Keratinocyte (primary cell): ENCODE data around the gene CRTC2. TPM values are rescaled to one million over a fixed set of nuclear protein-coding genes. Genes with fewer than 3 reads are reported as not detected.

Experiments used
- DNase-seq: peaks from one replicate; pipeline ENCODE4 v3.0.0-alpha.2; 2011; ENCODE audit warnings: low read depth, missing footprints, low spot score
- FAIRE-seq: peaks from 2 replicates; lab custom pipeline; 2011; peaks lifted over from hg19 to GRCh38; lab: Jason Lieb, UNC
- H2AFZ ChIP-seq: 2 replicates; pipeline ENCODE4 v1.6.0; 2012; ENCODE audit warnings: low read length, control low read depth, inconsistent platforms; ENCODE audit not compliant: control insufficient read depth
- H3K27ac ChIP-seq: 2 replicates; pipeline ENCODE4 v1.5.1; 2011; ENCODE audit warnings: low read length; ENCODE audit not compliant: control insufficient read depth, insufficient read depth
- H3K27me3 ChIP-seq: 3 replicates; pipeline ENCODE4 v1.6.0; 2011; ENCODE audit warnings: low read length; ENCODE audit not compliant: control insufficient read depth, insufficient read depth; ENCODE audit errors: extremely low read depth
- H3K36me3 ChIP-seq, 2 experiments: 2 replicates in 1 of 2; 3 replicates in 1 of 2; pipeline ENCODE4 v1.5.1; 2011; ENCODE audit warnings: low read length in 2 of 2, mild to moderate bottlenecking in 1 of 2; ENCODE audit not compliant: control insufficient read depth in 2 of 2, insufficient read depth in 2 of 2; ENCODE audit errors: extremely low read depth in 1 of 2
- H3K4me1 ChIP-seq: 3 replicates; pipeline ENCODE4 v1.5.1; 2011; ENCODE audit warnings: low read length; ENCODE audit not compliant: control insufficient read depth, insufficient read depth; ENCODE audit errors: extremely low read depth
- H3K4me2 ChIP-seq: 3 replicates; pipeline ENCODE4 v1.6.0; 2011; ENCODE audit warnings: low read depth, low read length; ENCODE audit not compliant: control insufficient read depth, insufficient read depth; ENCODE audit errors: extremely low read depth
- H3K4me3 ChIP-seq, 3 experiments: fragments of 200-600 bp in 1 of 3; sonication (generic) in 1 of 3; 2 replicates in 2 of 3; 3 replicates in 1 of 3; pipeline ENCODE4 v1.5.1; 2011 to 2016; ENCODE audit warnings: low read length in 3 of 3, mild to moderate bottlenecking in 3 of 3, control low read depth in 2 of 3, inconsistent platforms in 1 of 3, low read depth in 1 of 3, mixed read lengths in 1 of 3, mixed run types in 1 of 3, moderate library complexity in 1 of 3; ENCODE audit not compliant: control insufficient read depth in 2 of 3, insufficient read depth in 2 of 3; ENCODE audit errors: extremely low read depth in 1 of 3
- H3K79me2 ChIP-seq: 2 replicates; pipeline ENCODE4 v1.6.0; 2012; ENCODE audit warnings: low read length; ENCODE audit not compliant: control insufficient read depth, insufficient read depth
- H3K9ac ChIP-seq: 3 replicates; pipeline ENCODE4 v1.6.0; 2011; ENCODE audit warnings: low read length; ENCODE audit not compliant: control insufficient read depth, insufficient read depth; ENCODE audit errors: extremely low read depth
- H3K9me1 ChIP-seq: 3 replicates; pipeline ENCODE4 v1.6.0; 2011; ENCODE audit warnings: low read length; ENCODE audit not compliant: control insufficient read depth, insufficient read depth; ENCODE audit errors: extremely low read depth
- H3K9me3 ChIP-seq: 2 replicates; pipeline ENCODE4 v1.5.1; 2012; ENCODE audit warnings: low read depth, low read length; ENCODE audit not compliant: control insufficient read depth
- H4K20me1 ChIP-seq: 3 replicates; pipeline ENCODE4 v1.6.0; 2011; ENCODE audit warnings: low read length; ENCODE audit not compliant: control insufficient read depth, insufficient read depth; ENCODE audit errors: extremely low read depth
- EZH2 ChIP-seq: IDR thresholded peaks from one replicate; pipeline ENCODE4 v1.6.1; 2012; ENCODE audit warnings: inconsistent platforms, mild to moderate bottlenecking, low read length, moderate library complexity
- dilution Hi-C: fragments of 300-500 bp; cut with MboI; formaldehyde crosslinking; loops from one replicate; pipeline ENCODE4 v1.7.0; 2020; ENCODE audit warnings: low sequenced_read_pairs; ENCODE audit not compliant: extremely low pct_ligation_motif_present
- polyA plus RNA-seq, 5 experiments: library from polyadenylated mRNA; depleted of rRNA in 3 of 5; stranded (reverse) in 3 of 5; stranded (forward) in 1 of 5; unstranded in 1 of 5; fragments of >200 nt; gene quantifications; 1 replicate in 1 of 5; 2 replicates in 3 of 5; 3 replicates in 1 of 5; pipeline versions ENCODE4 v1.2.1 to v1.2.3, GENCODE V29; 2011 to 2012; ENCODE audit warnings: missing spikeins in 2 of 5, low read depth in 1 of 5, low replicate concordance in 1 of 5
- TF ChIP-seq, protein P1 (sequence below), 3 experiments: IDR thresholded peaks in 1 of 3; conservative IDR thresholded peaks in 1 of 3; optimal IDR thresholded peaks in 1 of 3; 2 replicates in 2 of 3; 3 replicates in 1 of 3; pipeline versions ENCODE3 to v1.5.1; 2011; ENCODE audit warnings: low read length in 3 of 3, mild to moderate bottlenecking in 3 of 3, moderate library complexity in 2 of 3, control low read depth in 1 of 3, inconsistent platforms in 1 of 3; ENCODE audit not compliant: insufficient read depth in 2 of 3; ENCODE audit errors: extremely low read depth in 1 of 3

CRTC2 gene
- polyA plus RNA-seq, 1 donor (not counting 4 experiments of a cell fraction or from before 2014, with no cell fraction given), result 15.9 TPM

DNA sequence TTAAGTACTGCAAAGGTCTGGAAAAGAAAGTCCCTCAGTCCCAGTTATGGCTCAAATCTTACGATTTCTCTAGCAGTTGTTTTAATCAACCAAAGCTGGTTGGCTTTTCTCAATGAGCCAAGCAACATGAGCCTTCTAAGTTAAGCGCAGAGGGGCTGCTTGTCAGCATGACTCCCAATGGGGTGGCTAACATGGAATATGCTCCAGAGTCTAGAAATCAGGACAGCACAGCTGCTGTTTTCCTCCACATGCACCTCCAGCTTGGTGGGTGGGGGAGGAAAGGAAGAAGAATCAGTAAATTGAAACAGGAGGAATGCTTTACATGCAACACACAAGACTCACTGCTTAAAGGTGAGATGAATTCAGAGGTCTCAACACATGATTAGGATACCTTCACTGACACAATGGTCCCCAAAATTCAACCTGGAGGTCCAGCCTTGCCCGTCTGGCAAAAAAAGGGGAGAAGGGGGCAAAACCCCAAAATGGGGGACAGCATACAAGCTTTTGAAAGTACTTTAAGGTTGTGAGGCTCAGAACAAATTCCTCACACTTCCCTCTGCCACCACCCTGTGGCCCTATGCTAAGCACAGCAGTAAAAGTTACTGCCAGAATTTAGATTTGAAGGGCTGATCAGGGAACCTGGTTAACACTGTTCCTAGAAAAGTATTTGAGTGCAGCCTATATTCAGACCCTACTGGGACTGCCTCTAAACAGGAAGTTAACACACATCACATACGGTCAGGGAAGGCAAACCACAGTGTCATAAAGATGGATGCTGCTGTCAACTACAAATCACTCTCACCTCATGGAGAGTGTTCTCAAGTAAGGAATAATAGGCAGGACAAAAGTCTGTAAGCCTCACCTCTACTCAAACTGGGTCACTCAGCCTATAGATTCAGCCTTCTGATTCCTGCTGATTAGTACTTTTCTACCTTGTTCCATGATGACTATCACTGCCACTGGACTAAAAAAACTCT is 38.2 kb downstream of the CRTC2 start:
- Histone ChIP-seq H3K4me3 (no peak overlapping the region), H3K27me3 (no peaks in the 10 kb centered on the region), H2AFZ (no peak overlapping the region), H4K20me1 (peaks cover 10% of the 10 kb centered on the region), H3K4me2 (peak overlapping the region; percentile 93), H3K9ac (no peak overlapping the region), H3K4me1 (peaks cover 22% of the 10 kb centered on the region), H3K36me3 (peaks cover 2 to 3% of the 10 kb centered on the region in 2 experiments), H3K9me1 (no peaks in the 10 kb centered on the region), H3K79me2 (peaks cover 69% of the 10 kb centered on the region), H3K27ac (no peak overlapping the region), H3K9me3 (no peaks in the 10 kb centered on the region)
- DNase-seq (no peak), FAIRE-seq (no peak)
- TF ChIP-seq, protein P1, sequence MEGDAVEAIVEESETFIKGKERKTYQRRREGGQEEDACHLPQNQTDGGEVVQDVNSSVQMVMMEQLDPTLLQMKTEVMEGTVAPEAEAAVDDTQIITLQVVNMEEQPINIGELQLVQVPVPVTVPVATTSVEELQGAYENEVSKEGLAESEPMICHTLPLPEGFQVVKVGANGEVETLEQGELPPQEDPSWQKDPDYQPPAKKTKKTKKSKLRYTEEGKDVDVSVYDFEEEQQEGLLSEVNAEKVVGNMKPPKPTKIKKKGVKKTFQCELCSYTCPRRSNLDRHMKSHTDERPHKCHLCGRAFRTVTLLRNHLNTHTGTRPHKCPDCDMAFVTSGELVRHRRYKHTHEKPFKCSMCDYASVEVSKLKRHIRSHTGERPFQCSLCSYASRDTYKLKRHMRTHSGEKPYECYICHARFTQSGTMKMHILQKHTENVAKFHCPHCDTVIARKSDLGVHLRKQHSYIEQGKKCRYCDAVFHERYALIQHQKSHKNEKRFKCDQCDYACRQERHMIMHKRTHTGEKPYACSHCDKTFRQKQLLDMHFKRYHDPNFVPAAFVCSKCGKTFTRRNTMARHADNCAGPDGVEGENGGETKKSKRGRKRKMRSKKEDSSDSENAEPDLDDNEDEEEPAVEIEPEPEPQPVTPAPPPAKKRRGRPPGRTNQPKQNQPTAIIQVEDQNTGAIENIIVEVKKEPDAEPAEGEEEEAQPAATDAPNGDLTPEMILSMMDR (optimal IDR thresholded peaks at IDR 0.05 in 1 of 3, IDR thresholded peaks at IDR 0.05 in 1 of 3, conservative IDR thresholded peaks at IDR 0.05 in 1 of 3; ENCODE audit: extremely low read depth in 1 of 3, insufficient read depth in 2 of 3, low read length in 3 of 3), result peak in 2 of 3 experiments; percentile 17 to 33
- no peak for TF ChIP-seq EZH2
- dilution Hi-C loops, result no loop called here

DNA sequence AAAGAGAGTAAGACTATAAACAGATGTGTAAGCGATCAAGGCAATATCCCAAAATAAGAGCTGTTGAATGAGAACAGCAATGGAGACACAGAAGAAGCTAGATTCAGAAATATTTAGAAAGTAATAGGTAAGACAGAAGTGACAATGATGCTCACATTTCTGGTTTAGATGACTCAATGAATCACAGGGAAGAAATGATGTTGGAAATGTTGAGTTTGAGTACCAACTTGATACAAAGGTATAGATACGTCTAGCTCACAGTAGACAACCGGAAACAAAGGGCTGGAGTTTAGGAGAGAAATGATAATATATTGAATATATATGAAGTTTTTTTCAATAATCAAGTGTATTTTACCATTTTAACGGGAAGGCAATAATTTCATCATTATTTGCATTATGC is 42.1 kb downstream of the CRTC2 start:
- Histone ChIP-seq H3K9ac (no peak overlapping the region), H3K9me1 (no peaks in the 10 kb centered on the region), H3K79me2 (peaks cover 94% of the 10 kb centered on the region), H3K9me3 (no peaks in the 10 kb centered on the region), H2AFZ (no peak overlapping the region), H3K36me3 (peaks cover 2 to 3% of the 10 kb centered on the region in 2 experiments), H3K4me1 (peaks cover 13% of the 10 kb centered on the region), H3K4me2 (no peak overlapping the region), H3K27me3 (no peaks in the 10 kb centered on the region), H4K20me1 (peaks cover 14% of the 10 kb centered on the region), H3K27ac (no peak overlapping the region), H3K4me3 (no peak overlapping the region)
- dilution Hi-C loops, result no loop called here
- no peak for FAIRE-seq
- DNase-seq, result no peak
- TF ChIP-seq, protein P1 (optimal IDR thresholded peaks at IDR 0.05 in 1 of 3, IDR thresholded peaks at IDR 0.05 in 1 of 3, conservative IDR thresholded peaks at IDR 0.05 in 1 of 3; ENCODE audit: extremely low read depth in 1 of 3, insufficient read depth in 2 of 3, low read length in 3 of 3), result no peak
- TF ChIP-seq EZH2, result no peak
